ENCODE data around the gene STX2. TPM values are rescaled to one million over a fixed set of nuclear protein-coding genes. Genes with fewer than 3 reads are reported as not detected.
"Not testable (repeated sequence)": the region's sequence is repeated elsewhere in the genome, so short reads cannot be mapped to it uniquely, and the experiment has no call there.

The STX2 gene
- total RNA-seq, 1 experiment from 2014 or later, result 11.2 TPM

DNA sequence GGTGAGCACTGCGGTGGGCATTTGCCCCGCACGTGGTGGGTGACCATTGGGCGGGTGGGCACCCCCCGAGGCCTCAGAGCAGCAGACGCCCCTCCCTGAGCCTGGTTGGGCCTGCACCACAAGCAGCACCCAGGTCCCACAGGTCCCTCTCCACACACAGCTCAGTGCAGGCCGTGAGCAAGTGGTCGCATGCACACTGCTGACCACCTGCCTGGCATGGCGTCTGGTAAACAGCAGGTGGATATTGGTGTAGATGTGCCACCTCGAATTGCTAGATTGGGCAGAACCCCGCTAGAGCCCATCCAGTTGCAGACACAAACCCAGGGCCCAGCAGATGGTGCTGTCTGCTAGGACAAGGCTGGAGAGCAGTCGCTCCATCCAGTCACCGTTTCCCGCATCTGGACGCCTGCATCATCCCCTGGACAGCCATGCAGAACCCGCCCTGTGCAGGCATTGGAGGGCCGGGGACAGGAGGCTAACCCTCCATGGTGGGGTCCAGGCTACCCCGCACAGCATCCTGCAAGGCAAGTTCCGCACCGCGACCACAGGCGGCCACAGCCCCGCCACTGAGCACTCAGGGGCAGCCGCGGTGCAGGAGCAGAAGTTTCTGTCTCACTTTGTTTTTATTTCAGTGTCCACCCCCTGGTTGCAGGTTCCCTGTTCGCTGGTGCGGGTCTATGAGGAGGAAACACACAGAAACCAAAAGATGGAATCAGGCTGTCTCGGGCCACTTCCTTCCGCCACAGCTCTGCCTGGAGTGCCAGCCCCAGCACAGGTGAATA, 77.3 kb downstream of the STX2 start:
- intact Hi-C loops (cut with micrococcal nuclease; ENCODE audit: unreplicated experiment), result loop anchor here (1.0 to 2.0 kb wide), 3 partner anchors 58 to 371 kb away; no protein-coding TSS in a partner anchor
- H3K36me3 ChIP-seq (ENCODE audit: control insufficient read depth, insufficient read depth, low read length), result no peaks in the 10 kb centered on the region
- ChIA-PET POLR2A (no interaction called here), CTCF (no interaction called here)
- peaks cover 12% of the 10 kb centered on the region for H3K9me3 ChIP-seq
- no TSS peak for BruUV-seq (replicated peaks)
- H3K27me3 ChIP-seq (replicated peaks; ENCODE audit: control insufficient read depth, insufficient read depth, low read length), result no peaks in the 10 kb centered on the region
- peak; percentile 72 to 76 for DNase-seq
- H3K9me3 Mint-ChIP-seq (ENCODE audit: unreplicated experiment), result no peaks in the 10 kb centered on the region
- no peak overlapping the region for H3K4me3 ChIP-seq (ENCODE audit: low read depth, low read length)
- H3K36me3 Mint-ChIP-seq (ENCODE audit: insufficient read depth, unreplicated experiment), result peaks cover 4% of the 10 kb centered on the region
- H3K4me3 Mint-ChIP-seq (ENCODE audit: unreplicated experiment), result no peak overlapping the region
- H3K27me3 Mint-ChIP-seq (ENCODE audit: insufficient read depth, unreplicated experiment), result no peaks in the 10 kb centered on the region
- no peak overlapping the region for H3K27ac Mint-ChIP-seq (ENCODE audit: unreplicated experiment)
- TF ChIP-seq, protein P1, sequence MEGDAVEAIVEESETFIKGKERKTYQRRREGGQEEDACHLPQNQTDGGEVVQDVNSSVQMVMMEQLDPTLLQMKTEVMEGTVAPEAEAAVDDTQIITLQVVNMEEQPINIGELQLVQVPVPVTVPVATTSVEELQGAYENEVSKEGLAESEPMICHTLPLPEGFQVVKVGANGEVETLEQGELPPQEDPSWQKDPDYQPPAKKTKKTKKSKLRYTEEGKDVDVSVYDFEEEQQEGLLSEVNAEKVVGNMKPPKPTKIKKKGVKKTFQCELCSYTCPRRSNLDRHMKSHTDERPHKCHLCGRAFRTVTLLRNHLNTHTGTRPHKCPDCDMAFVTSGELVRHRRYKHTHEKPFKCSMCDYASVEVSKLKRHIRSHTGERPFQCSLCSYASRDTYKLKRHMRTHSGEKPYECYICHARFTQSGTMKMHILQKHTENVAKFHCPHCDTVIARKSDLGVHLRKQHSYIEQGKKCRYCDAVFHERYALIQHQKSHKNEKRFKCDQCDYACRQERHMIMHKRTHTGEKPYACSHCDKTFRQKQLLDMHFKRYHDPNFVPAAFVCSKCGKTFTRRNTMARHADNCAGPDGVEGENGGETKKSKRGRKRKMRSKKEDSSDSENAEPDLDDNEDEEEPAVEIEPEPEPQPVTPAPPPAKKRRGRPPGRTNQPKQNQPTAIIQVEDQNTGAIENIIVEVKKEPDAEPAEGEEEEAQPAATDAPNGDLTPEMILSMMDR (IDR thresholded peaks at IDR 0.05; ENCODE audit: insufficient read depth in 1 of 2, low read depth in 1 of 2, low read length in 1 of 2, severe bottlenecking in 1 of 2, unreplicated experiment in 1 of 2), result peak; percentile 68 to 77
- no peaks in the 10 kb centered on the region for H3K4me1 Mint-ChIP-seq (ENCODE audit: low read depth, unreplicated experiment)
- peaks cover 5% of the 10 kb centered on the region; the same call in 1 of the 2 replicates for H3K4me1 ChIP-seq

DNA sequence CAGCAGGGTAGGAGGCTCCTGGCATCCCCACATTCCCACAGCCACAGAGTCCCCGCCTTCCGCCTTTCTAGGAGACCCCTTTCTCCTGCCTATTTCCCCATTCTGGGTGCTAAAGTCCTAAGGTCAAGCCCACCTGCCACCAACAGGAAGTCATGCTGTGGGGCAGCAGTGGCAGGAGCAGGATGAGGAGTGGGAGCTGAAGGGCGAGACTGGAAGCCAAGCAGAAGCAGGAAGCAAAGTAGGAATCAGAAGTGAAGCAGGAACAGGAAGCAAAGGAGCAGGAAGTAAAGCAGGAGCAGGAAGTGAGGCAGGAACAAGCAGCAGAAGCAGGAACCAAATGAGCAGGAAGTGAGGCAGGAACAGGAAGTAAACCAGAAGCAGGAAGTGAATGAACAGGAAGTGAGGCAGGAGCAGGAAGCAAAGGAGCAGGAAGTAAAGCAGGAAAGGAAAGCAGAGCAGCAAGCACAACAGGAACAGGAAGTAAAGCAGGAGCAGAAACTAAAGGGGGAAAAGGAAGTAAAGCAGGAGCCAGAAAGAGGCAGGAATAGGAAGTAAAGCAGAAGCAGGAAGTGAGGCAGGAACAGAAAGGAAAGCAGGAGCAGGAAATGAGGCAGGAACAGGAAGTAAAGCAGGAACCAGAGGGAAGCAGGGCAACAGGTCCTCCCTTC, 84.7 kb downstream of the STX2 start:
- H3K9me3 Mint-ChIP-seq (ENCODE audit: unreplicated experiment), result peaks cover 12% of the 10 kb centered on the region
- Histone ChIP-seq H3K36me3 (ENCODE audit: control insufficient read depth, insufficient read depth, low read length) (no peaks in the 10 kb centered on the region), H3K4me1 (no peaks in the 10 kb centered on the region), H3K9me3 (no peaks in the 10 kb centered on the region), H3K4me3 (ENCODE audit: low read depth, low read length) (no peak overlapping the region), H3K27me3 (replicated peaks; ENCODE audit: control insufficient read depth, insufficient read depth, low read length) (no peaks in the 10 kb centered on the region)
- DNase-seq, result no peak
- H3K36me3 Mint-ChIP-seq (ENCODE audit: insufficient read depth, unreplicated experiment), result no peaks in the 10 kb centered on the region
- intact Hi-C loops (cut with micrococcal nuclease; ENCODE audit: unreplicated experiment), result no loop called here
- POLR2A ChIA-PET, result no interaction called here
- no TSS peak for BruUV-seq (replicated peaks)
- H3K27me3 Mint-ChIP-seq (ENCODE audit: insufficient read depth, unreplicated experiment), result no peaks in the 10 kb centered on the region
- TF ChIP-seq, protein P1 (IDR thresholded peaks at IDR 0.05; ENCODE audit: insufficient read depth in 1 of 2, low read depth in 1 of 2, low read length in 1 of 2, severe bottlenecking in 1 of 2, unreplicated experiment in 1 of 2), result no peak
- H3K4me1 Mint-ChIP-seq (ENCODE audit: low read depth, unreplicated experiment), result no peaks in the 10 kb centered on the region
- peak overlapping the region; percentile 17 for H3K27ac Mint-ChIP-seq (ENCODE audit: unreplicated experiment)
- CTCF ChIA-PET, result no interaction called here
- H3K4me3 Mint-ChIP-seq (ENCODE audit: unreplicated experiment), result peak overlapping the region; percentile 44

DNA sequence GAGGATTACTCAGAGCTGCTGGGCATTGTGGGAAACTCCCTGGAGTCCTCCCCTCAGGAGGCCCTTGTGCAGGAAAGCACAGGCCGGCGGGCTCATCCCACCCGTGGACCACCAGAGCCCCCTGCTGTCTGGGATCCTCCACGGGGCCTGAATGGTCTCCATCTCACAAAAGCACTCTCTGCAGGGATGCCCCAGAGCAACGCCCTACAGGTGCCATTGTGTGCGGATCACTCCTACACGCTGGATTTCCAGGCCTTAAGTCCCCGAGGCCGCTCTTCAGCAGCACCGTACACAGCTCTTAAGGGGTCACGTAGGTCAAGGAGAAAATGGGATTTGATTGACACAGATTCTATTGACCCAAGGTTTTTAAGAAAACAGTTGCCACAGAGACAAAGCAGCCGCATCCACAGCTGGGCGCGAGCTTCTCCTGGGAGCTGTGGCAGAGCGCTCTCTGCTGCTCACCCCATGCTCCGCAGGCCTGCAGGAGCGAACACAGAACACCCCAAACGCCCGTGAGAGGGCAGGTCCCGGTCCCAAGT, 86.3 kb downstream of the STX2 start:
- Mint-ChIP-seq H3K27ac (ENCODE audit: unreplicated experiment) (no peak overlapping the region), H3K4me1 (ENCODE audit: low read depth, unreplicated experiment) (no peaks in the 10 kb centered on the region), H3K4me3 (ENCODE audit: unreplicated experiment) (no peak overlapping the region), H3K36me3 (ENCODE audit: insufficient read depth, unreplicated experiment) (no peaks in the 10 kb centered on the region), H3K27me3 (ENCODE audit: insufficient read depth, unreplicated experiment) (peaks cover 3% of the 10 kb centered on the region), H3K9me3 (ENCODE audit: unreplicated experiment) (peaks cover 12% of the 10 kb centered on the region)
- Histone ChIP-seq H3K9me3 (no peaks in the 10 kb centered on the region), H3K4me1 (no peaks in the 10 kb centered on the region), H3K4me3 (ENCODE audit: low read depth, low read length) (no peak overlapping the region), H3K36me3 (ENCODE audit: control insufficient read depth, insufficient read depth, low read length) (no peaks in the 10 kb centered on the region), H3K27me3 (replicated peaks; ENCODE audit: control insufficient read depth, insufficient read depth, low read length) (no peaks in the 10 kb centered on the region)
- TF ChIP-seq, protein P1 (IDR thresholded peaks at IDR 0.05; ENCODE audit: insufficient read depth in 1 of 2, low read depth in 1 of 2, low read length in 1 of 2, severe bottlenecking in 1 of 2, unreplicated experiment in 1 of 2), result no peak
- intact Hi-C loops (cut with micrococcal nuclease; ENCODE audit: unreplicated experiment), result no loop called here
- DNase-seq, result no peak
- no TSS peak for BruUV-seq (replicated peaks)
- ChIA-PET POLR2A (no interaction called here), CTCF (no interaction called here)

DNA sequence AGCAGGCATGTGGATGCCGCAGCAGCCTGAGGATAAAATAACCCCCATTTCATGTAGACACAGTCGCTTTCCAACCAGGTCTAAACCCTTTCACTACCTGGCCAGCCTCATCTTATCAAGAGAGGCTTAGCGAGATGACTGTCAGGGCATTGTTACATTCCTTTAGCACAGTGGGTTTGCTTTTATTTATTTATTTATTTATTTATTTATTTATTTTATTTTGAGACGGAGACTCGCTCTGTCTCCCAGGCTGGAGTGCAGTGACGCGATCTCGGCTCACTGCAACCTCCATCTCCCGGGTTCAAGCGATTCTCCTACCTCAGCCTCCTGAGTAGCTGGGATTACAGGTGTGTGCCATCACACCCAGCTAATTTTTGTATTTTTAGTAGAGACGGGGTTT, 87.0 kb downstream of the STX2 start:
- H3K36me3 ChIP-seq (ENCODE audit: control insufficient read depth, insufficient read depth, low read length); H3K4me1 Mint-ChIP-seq (ENCODE audit: low read depth, unreplicated experiment); H3K9me3 ChIP-seq; CTCF ChIA-PET; H3K36me3 Mint-ChIP-seq (ENCODE audit: insufficient read depth, unreplicated experiment); H3K27me3 Mint-ChIP-seq (ENCODE audit: insufficient read depth, unreplicated experiment); H3K4me3 ChIP-seq (ENCODE audit: low read depth, low read length); POLR2A ChIA-PET; BruUV-seq (replicated peaks); H3K27ac Mint-ChIP-seq (ENCODE audit: unreplicated experiment); DNase-seq; H3K4me1 ChIP-seq; H3K27me3 ChIP-seq (replicated peaks; ENCODE audit: control insufficient read depth, insufficient read depth, low read length); intact Hi-C loops (cut with micrococcal nuclease; ENCODE audit: unreplicated experiment); H3K4me3 Mint-ChIP-seq (ENCODE audit: unreplicated experiment): not testable (repeated sequence)
- peaks cover 12% of the 10 kb centered on the region for H3K9me3 Mint-ChIP-seq (ENCODE audit: unreplicated experiment)

Measured in Caco-2 (cell line).